Measurements from ENCODE around the gene PCSK2. TPM values are rescaled to one million over a fixed set of nuclear protein-coding genes. Genes with fewer than 3 reads are reported as not detected.

Gene PCSK2
- total RNA-seq, 1 experiment from 2014 or later: not detected

- CTCF ChIA-PET: no interaction called here
- H3K4me1 Mint-ChIP-seq (ENCODE audit: low read depth, unreplicated experiment): no peaks in the 10 kb centered on the region
Measured at GRCh38 chr20:17430125-17430950, 203.5 kb downstream of the PCSK2 start.

GRCh38 chr20:17431621-17432364 is 205.0 kb downstream of the PCSK2 start:
- no TSS peak for BruUV-seq (replicated peaks)
- no peak overlapping the region for H3K27ac Mint-ChIP-seq (ENCODE audit: unreplicated experiment)
- no peaks in the 10 kb centered on the region for H3K4me1 Mint-ChIP-seq (ENCODE audit: low read depth, unreplicated experiment)
- peak; percentile 24 for DNase-seq
- no peaks in the 10 kb centered on the region for H3K36me3 Mint-ChIP-seq (ENCODE audit: insufficient read depth, unreplicated experiment)
- intact Hi-C loops (cut with micrococcal nuclease; ENCODE audit: unreplicated experiment): loop anchor here (2.0 kb wide), 1 partner anchor 629 kb away; no protein-coding TSS in a partner anchor
- peaks cover 21% of the 10 kb centered on the region for H3K27me3 Mint-ChIP-seq (ENCODE audit: unreplicated experiment)
- CTCF ChIA-PET: interaction anchor here (1.0 kb wide), 1 partner anchor 628 kb away, joined by 5 read pairs; no protein-coding TSS in a partner anchor
- no peak overlapping the region for H3K4me3 Mint-ChIP-seq (ENCODE audit: low read depth, unreplicated experiment)
- peak; percentile 51 for TF ChIP-seq CTCF (IDR thresholded peaks at IDR 0.05; ENCODE audit: unreplicated experiment)
- H3K9me3 Mint-ChIP-seq (ENCODE audit: low read depth, unreplicated experiment): no peaks in the 10 kb centered on the region

More at GRCh38 chr20:17430125-17430950, 203.5 kb downstream of the PCSK2 start:
- BruUV-seq (replicated peaks): no TSS peak
- DNase-seq: no peak
- Mint-ChIP-seq H3K4me3 (ENCODE audit: low read depth, unreplicated experiment) (no peak overlapping the region), H3K9me3 (ENCODE audit: low read depth, unreplicated experiment) (no peaks in the 10 kb centered on the region), H3K36me3 (ENCODE audit: insufficient read depth, unreplicated experiment) (no peaks in the 10 kb centered on the region), H3K27ac (ENCODE audit: unreplicated experiment) (no peak overlapping the region), H3K27me3 (ENCODE audit: unreplicated experiment) (peaks cover 21% of the 10 kb centered on the region)
- intact Hi-C loops (cut with micrococcal nuclease; ENCODE audit: unreplicated experiment): loop anchor here (2.0 kb wide), 1 partner anchor 628 kb away; no protein-coding TSS in a partner anchor
- no peak for TF ChIP-seq CTCF (IDR thresholded peaks at IDR 0.05; ENCODE audit: unreplicated experiment)

- Mint-ChIP-seq H3K4me1 (ENCODE audit: low read depth, unreplicated experiment) (no peaks in the 10 kb centered on the region), H3K27ac (ENCODE audit: unreplicated experiment) (no peak overlapping the region), H3K9me3 (ENCODE audit: low read depth, unreplicated experiment) (no peaks in the 10 kb centered on the region), H3K36me3 (ENCODE audit: insufficient read depth, unreplicated experiment) (no peaks in the 10 kb centered on the region), H3K27me3 (ENCODE audit: unreplicated experiment) (peaks cover 43% of the 10 kb centered on the region), H3K4me3 (ENCODE audit: low read depth, unreplicated experiment) (no peak overlapping the region)
- DNase-seq: no peak
- CTCF ChIA-PET: no interaction called here
- no peak for TF ChIP-seq CTCF (IDR thresholded peaks at IDR 0.05; ENCODE audit: unreplicated experiment)
- no TSS peak for BruUV-seq (replicated peaks)
- intact Hi-C loops (cut with micrococcal nuclease; ENCODE audit: unreplicated experiment): no loop called here
Measured at GRCh38 chr20:17436664-17437063, 209.8 kb downstream of the PCSK2 start.

- no peak for TF ChIP-seq CTCF (IDR thresholded peaks at IDR 0.05; ENCODE audit: unreplicated experiment)
- no peaks in the 10 kb centered on the region for H3K4me1 Mint-ChIP-seq (ENCODE audit: low read depth, unreplicated experiment)
- intact Hi-C loops (cut with micrococcal nuclease; ENCODE audit: unreplicated experiment): no loop called here
- no peaks in the 10 kb centered on the region for H3K9me3 Mint-ChIP-seq (ENCODE audit: low read depth, unreplicated experiment)
- H3K27ac Mint-ChIP-seq (ENCODE audit: unreplicated experiment): no peak overlapping the region
- H3K4me3 Mint-ChIP-seq (ENCODE audit: low read depth, unreplicated experiment): no peak overlapping the region
- no peak for DNase-seq
- no TSS peak for BruUV-seq (replicated peaks)
- H3K36me3 Mint-ChIP-seq (ENCODE audit: insufficient read depth, unreplicated experiment): no peaks in the 10 kb centered on the region
- peaks cover 45% of the 10 kb centered on the region for H3K27me3 Mint-ChIP-seq (ENCODE audit: unreplicated experiment)
- CTCF ChIA-PET: no interaction called here
Measured at GRCh38 chr20:17437251-17437650, 210.4 kb downstream of the PCSK2 start.
